OCI-LY7 (cell line): Measurements from ENCODE around the gene MRFAP1. TPM values are rescaled to one million over a fixed set of nuclear protein-coding genes. Genes with fewer than 3 reads are reported as not detected.

Experiments
- BruUV-seq: library from RNA; stranded (reverse); fragments of 400-500 nt; replicated peaks from 2 replicates; lab custom pipeline; 2021; lab: Mats Ljungman, UMichigan
- CTCF ChIA-PET: fragments of 300-600 bp; sonication (Branson Sonifier 250); formaldehyde crosslinking; loops from one replicate; lab custom pipeline; 2022; ENCODE audit warnings: antibody characterized with exemption; ENCODE audit not compliant: unreplicated experiment; lab: Charles Lee
- POLR2A ChIA-PET: fragments of 300-600 bp; sonication (Branson Sonifier 250); formaldehyde crosslinking; loops from one replicate; lab custom pipeline; 2022; ENCODE audit warnings: antibody characterized with exemption; lab: Charles Lee
- DNase-seq: peaks from one replicate; pipeline ENCODE4 v3.0.0-alpha.2; 2015; ENCODE audit warnings: low spot score
- H2AFZ ChIP-seq: fragments of 200-600 bp; sonication (generic), shearing (Covaris generic); 2 replicates; pipeline ENCODE4 v1.6.1; 2014; ENCODE audit warnings: mild to moderate bottlenecking, antibody characterized with exemption, low read length, moderate library complexity
- H3K27ac ChIP-seq: fragments of 200-600 bp; sonication (generic); 2 replicates; pipeline ENCODE4 v1.5.1; 2014; ENCODE audit warnings: mixed run types, low read depth, mild to moderate bottlenecking, moderate library complexity, low read length, inconsistent platforms; ENCODE audit not compliant: poor library complexity, severe bottlenecking
- H3K36me3 ChIP-seq: fragments of 200-600 bp; sonication (generic); 2 replicates; pipeline ENCODE4 v1.6.1; 2014; ENCODE audit warnings: mild to moderate bottlenecking, antibody characterized with exemption, low read length, moderate library complexity, mixed read lengths; ENCODE audit not compliant: insufficient read depth
- H3K4me1 ChIP-seq: fragments of 200-600 bp; sonication (generic); 2 replicates; pipeline ENCODE4 v1.5.1; 2014; ENCODE audit warnings: mild to moderate bottlenecking, low read length; ENCODE audit not compliant: insufficient read depth, poor library complexity, severe bottlenecking
- H3K4me2 ChIP-seq: fragments of 200-600 bp; sonication (generic); 2 replicates; pipeline ENCODE4 v1.6.1; 2014; ENCODE audit warnings: mild to moderate bottlenecking, low read length
- H3K4me3 ChIP-seq: fragments of 200-600 bp; sonication (generic); 2 replicates; pipeline ENCODE4 v1.5.1; 2014; ENCODE audit warnings: mild to moderate bottlenecking, low read depth, low read length; ENCODE audit not compliant: poor library complexity, severe bottlenecking
- H3K79me2 ChIP-seq: fragments of 200-600 bp; sonication (generic); 2 replicates; pipeline ENCODE4 v1.6.1; 2016; ENCODE audit warnings: low read depth, mild to moderate bottlenecking, low read length, moderate library complexity, mixed read lengths; ENCODE audit not compliant: insufficient read depth
- H3K9me2 ChIP-seq: fragments of 200-600 bp; sonication (generic); 2 replicates; pipeline ENCODE4 v1.6.1; 2016; ENCODE audit warnings: mild to moderate bottlenecking, low read length, mixed read lengths; ENCODE audit not compliant: insufficient read depth
- H3K9me3 ChIP-seq: fragments of 200-600 bp; sonication (generic); 2 replicates; pipeline ENCODE4 v1.6.1; 2014; ENCODE audit warnings: mild to moderate bottlenecking, mixed run types, low read length, mixed read lengths
- H4K20me1 ChIP-seq: fragments of 200-600 bp; sonication (generic); 2 replicates; pipeline ENCODE4 v1.6.1; 2014; ENCODE audit warnings: mild to moderate bottlenecking, antibody characterized with exemption, low read length, moderate library complexity, mixed read lengths; ENCODE audit not compliant: insufficient read depth
- CTCF ChIP-seq: fragments of 200-600 bp; sonication (generic); conservative IDR thresholded peaks from 2 replicates; pipeline ENCODE4 v1.5.1; 2014; ENCODE audit warnings: mild to moderate bottlenecking, antibody characterized with exemption, low read length, moderate library complexity, mixed read lengths
- EZH2phosphoT487 ChIP-seq: fragments of 200-600 bp; sonication (generic); IDR thresholded peaks from 2 replicates; pipeline ENCODE4 v1.6.1; 2018; ENCODE audit warnings: low read depth, borderline replicate concordance, mild to moderate bottlenecking, mixed run types, antibody characterized with exemption, low read length, moderate library complexity, mixed read lengths
- intact Hi-C: fragments of 100-400 bp; cut with micrococcal nuclease; formaldehyde crosslinking; loops from one replicate; pipeline ENCODE4 v1.10.0; 2022; ENCODE audit not compliant: unreplicated experiment
- total RNA-seq, 2 experiments: library from RNA; depleted of rRNA in 1 of 2; stranded (reverse); fragments of >200 nt in 1 of 2; shearing (Covaris generic) in 1 of 2; gene quantifications; 2 replicates each; pipeline ENCODE4 v1.2.3, GENCODE V29; 2014 to 2022

MRFAP1 gene
- total RNA-seq, 2 experiments from 2014 or later, result 90.8 to 224 TPM

DNA sequence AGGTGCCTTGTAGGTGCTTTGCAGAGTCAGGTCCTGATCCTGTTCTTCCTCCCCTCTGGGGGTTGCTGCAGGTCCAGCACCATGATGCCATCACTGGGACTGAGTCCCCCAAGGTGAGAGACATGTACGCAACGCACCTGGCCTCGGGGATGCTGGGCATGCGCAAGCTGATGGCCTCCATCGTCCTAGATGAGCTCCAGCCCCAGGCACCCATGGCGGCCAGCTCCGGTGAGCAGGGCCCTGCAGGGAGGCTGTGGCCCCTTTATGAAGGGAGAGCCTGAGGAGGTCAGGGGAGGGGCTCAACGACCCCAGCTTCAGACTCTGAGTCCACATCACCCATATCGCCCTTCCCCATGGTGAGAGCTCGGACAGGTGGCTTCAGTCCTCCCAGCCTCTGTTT, 42.4 kb upstream of the MRFAP1 start:
- BruUV-seq, result no TSS peak
- Histone ChIP-seq H3K4me1 (peaks cover 14% of the 10 kb centered on the region), H2AFZ (no peak overlapping the region), H4K20me1 (no peaks in the 10 kb centered on the region), H3K9me2 (no peaks in the 10 kb centered on the region), H3K4me3 (no peak overlapping the region), H3K9me3 (no peaks in the 10 kb centered on the region), H3K36me3 (no peaks in the 10 kb centered on the region), H3K27ac (peak overlapping the region; percentile 60), H3K79me2 (no peaks in the 10 kb centered on the region), H3K4me2 (peak overlapping the region; percentile 34)
- intact Hi-C loops, result no loop called here
- POLR2A ChIA-PET, result interaction anchor here (1.1 kb wide), 1 partner anchor 36 kb away, joined by 3 read pairs; no protein-coding TSS in a partner anchor
- CTCF ChIA-PET, result no interaction called here
- TF ChIP-seq EZH2phosphoT487 (no peak), CTCF (no peak)
- DNase-seq, result no peak

- no peak for DNase-seq
- H3K4me3 ChIP-seq, result no peak overlapping the region
- peaks cover 14% of the 10 kb centered on the region for H3K4me1 ChIP-seq
- H3K9me2 ChIP-seq, result no peaks in the 10 kb centered on the region
- H3K4me2 ChIP-seq, result peak overlapping the region; percentile 34
- H3K36me3 ChIP-seq, result no peaks in the 10 kb centered on the region
- H2AFZ ChIP-seq, result no peak overlapping the region
- no peak for TF ChIP-seq CTCF
- TF ChIP-seq EZH2phosphoT487, result no peak
- intact Hi-C loops, result no loop called here
- BruUV-seq, result no TSS peak
- ChIA-PET CTCF (no interaction called here), POLR2A (no interaction called here)
- H3K79me2 ChIP-seq, result no peaks in the 10 kb centered on the region
- H3K9me3 ChIP-seq, result no peaks in the 10 kb centered on the region
- peak overlapping the region; percentile 60 for H3K27ac ChIP-seq
- no peaks in the 10 kb centered on the region for H4K20me1 ChIP-seq
Observed at GRCh38 chr4:6598641-6599040, 41.8 kb upstream of the MRFAP1 start.

- Histone ChIP-seq H2AFZ (no peak overlapping the region), H3K4me2 (no peak overlapping the region), H3K9me3 (no peaks in the 10 kb centered on the region), H3K36me3 (peaks cover 17% of the 10 kb centered on the region), H3K4me3 (no peak overlapping the region), H3K4me1 (peaks cover 14% of the 10 kb centered on the region), H3K9me2 (no peaks in the 10 kb centered on the region), H4K20me1 (no peaks in the 10 kb centered on the region), H3K27ac (no peak overlapping the region), H3K79me2 (no peaks in the 10 kb centered on the region)
- intact Hi-C loops, result no loop called here
- TF ChIP-seq CTCF (no peak), EZH2phosphoT487 (no peak)
- CTCF ChIA-PET, result no interaction called here
- POLR2A ChIA-PET, result interaction anchor here (0.8 kb wide), 1 partner anchor 93 kb away, joined by 4 read pairs; no protein-coding TSS in a partner anchor
- no peak for DNase-seq
- BruUV-seq, result no TSS peak
Observed at GRCh38 chr4:6601661-6602250, 38.7 kb upstream of the MRFAP1 start.
